ENCODE results near the gene PSMA7.

Gene PSMA7

GRCh38 chr20:62097881-62098407 lies 45.2 kb downstream of the PSMA7 start:
- peaks cover 18% of the 10 kb centered on the region for H3K27me3 Mint-ChIP-seq

GRCh38 chr20:62096421-62097380 lies 46.5 kb downstream of the PSMA7 start:
- Mint-ChIP-seq H3K36me3 (peaks cover 7% of the 10 kb centered on the region), H3K4me1 (no peaks in the 10 kb centered on the region), H3K27ac (no peak overlapping the region), H3K27me3 (peaks cover 25% of the 10 kb centered on the region), H3K9me3 (peaks cover 13% of the 10 kb centered on the region), H3K4me3 (no peak overlapping the region)
- ATAC-seq (ENCODE audit: low read depth), result no peak
- no peak for DNase-seq (ENCODE audit: low spot score in 2 of 2)

More at GRCh38 chr20:62097881-62098407, 45.2 kb downstream of the PSMA7 start:
- Mint-ChIP-seq H3K36me3 (peaks cover 3% of the 10 kb centered on the region), H3K4me1 (no peaks in the 10 kb centered on the region), H3K27ac (no peak overlapping the region), H3K4me3 (no peak overlapping the region), H3K9me3 (peaks cover 13% of the 10 kb centered on the region)
- no peak for DNase-seq (ENCODE audit: low spot score in 2 of 2)
- no peak for ATAC-seq (ENCODE audit: low read depth)

GRCh38 chr20:62089393-62089792 lies 53.8 kb downstream of the PSMA7 start:
- DNase-seq (ENCODE audit: low spot score in 2 of 2) (no peak), ATAC-seq (ENCODE audit: low read depth) (no peak)
- Mint-ChIP-seq H3K4me1 (no peaks in the 10 kb centered on the region), H3K4me3 (no peak overlapping the region), H3K9me3 (peaks cover 2% of the 10 kb centered on the region), H3K27me3 (peaks cover 10% of the 10 kb centered on the region), H3K27ac (no peak overlapping the region), H3K36me3 (peaks cover 4% of the 10 kb centered on the region)

- peaks cover 2% of the 10 kb centered on the region for H3K9me3 Mint-ChIP-seq
- DNase-seq (ENCODE audit: low spot score in 2 of 2), result no peak
- peaks cover 4% of the 10 kb centered on the region for H3K36me3 Mint-ChIP-seq
- peaks cover 9% of the 10 kb centered on the region for H3K27me3 Mint-ChIP-seq
- no peak overlapping the region for H3K4me3 Mint-ChIP-seq
- no peak overlapping the region for H3K27ac Mint-ChIP-seq
- H3K4me1 Mint-ChIP-seq, result no peaks in the 10 kb centered on the region
- ATAC-seq (ENCODE audit: low read depth), result no peak
Observed at GRCh38 chr20:62088258-62089127, 54.7 kb downstream of the PSMA7 start.

GRCh38 chr20:62087632-62088031 lies 55.6 kb downstream of the PSMA7 start:
- H3K27me3 Mint-ChIP-seq, result peaks cover 12% of the 10 kb centered on the region
- peaks cover 4% of the 10 kb centered on the region for H3K36me3 Mint-ChIP-seq

GRCh38 chr20:62087227-62087626 lies 56.0 kb downstream of the PSMA7 start:
- Mint-ChIP-seq H3K27me3 (peaks cover 12% of the 10 kb centered on the region), H3K4me1 (no peaks in the 10 kb centered on the region), H3K27ac (no peak overlapping the region), H3K9me3 (no peaks in the 10 kb centered on the region), H3K4me3 (no peak overlapping the region), H3K36me3 (peaks cover 4% of the 10 kb centered on the region)
- DNase-seq (ENCODE audit: low spot score in 2 of 2) (no peak), ATAC-seq (ENCODE audit: low read depth) (no peak)

More at GRCh38 chr20:62087632-62088031, 55.6 kb downstream of the PSMA7 start:
- Mint-ChIP-seq H3K27ac (no peak overlapping the region), H3K4me1 (no peaks in the 10 kb centered on the region), H3K9me3 (no peaks in the 10 kb centered on the region), H3K4me3 (no peak overlapping the region)
- ATAC-seq (ENCODE audit: low read depth) (no peak), DNase-seq (ENCODE audit: low spot score in 2 of 2) (no peak)

Data from memory B cell (primary cell).